ENCODE results near the gene ELAVL1.

The ELAVL1 gene

GRCh38 chr19:7911508-7912143 lies 93.8 kb downstream of the ELAVL1 start:
- no peak for DNase-seq (ENCODE audit: insufficient read length, low spot score)
- no peak for FAIRE-seq
- TF ChIP-seq PAX5 (IDR thresholded peaks at IDR 0.05; ENCODE audit: insufficient read depth, low read length, severe bottlenecking) (no peak), POU2F2 (IDR thresholded peaks at IDR 0.05; ENCODE audit: low read depth, low read length) (no peak), POLR2A (IDR thresholded peaks at IDR 0.05; ENCODE audit: low read depth, low read length) (no peak), SPI1 (IDR thresholded peaks at IDR 0.05; ENCODE audit: low read depth, low read length) (no peak), TAF1 (IDR thresholded peaks at IDR 0.05; ENCODE audit: low read depth, low read length) (no peak), POLR2AphosphoS5 (IDR thresholded peaks at IDR 0.05; ENCODE audit: low read depth, low read length) (no peak)

GRCh38 chr19:7910321-7911161 lies 94.9 kb downstream of the ELAVL1 start:
- DNase-seq (ENCODE audit: insufficient read length, low spot score) (no peak), FAIRE-seq (no peak)
- TF ChIP-seq PAX5 (IDR thresholded peaks at IDR 0.05; ENCODE audit: insufficient read depth, low read length, severe bottlenecking): no peak
- TF ChIP-seq POLR2AphosphoS5 (IDR thresholded peaks at IDR 0.05; ENCODE audit: low read depth, low read length): no peak
- TF ChIP-seq SPI1 (IDR thresholded peaks at IDR 0.05; ENCODE audit: low read depth, low read length): no peak
- TF ChIP-seq TAF1 (IDR thresholded peaks at IDR 0.05; ENCODE audit: low read depth, low read length): no peak
- TF ChIP-seq POLR2A (IDR thresholded peaks at IDR 0.05; ENCODE audit: low read depth, low read length): no peak
- no peak for TF ChIP-seq POU2F2 (IDR thresholded peaks at IDR 0.05; ENCODE audit: low read depth, low read length)

- TF ChIP-seq SPI1 (IDR thresholded peaks at IDR 0.05; ENCODE audit: low read depth, low read length) (no peak), POU2F2 (IDR thresholded peaks at IDR 0.05; ENCODE audit: low read depth, low read length) (no peak), PAX5 (IDR thresholded peaks at IDR 0.05; ENCODE audit: insufficient read depth, low read length, severe bottlenecking) (no peak)
- DNase-seq (ENCODE audit: insufficient read length, low spot score): no peak
- no peak for FAIRE-seq
These were observed 95.9 kb downstream of the ELAVL1 start for GRCh38 chr19:7909471-7910067.

GRCh38 chr19:7908742-7909461 lies 96.5 kb downstream of the ELAVL1 start:
- TF ChIP-seq TAF1 (IDR thresholded peaks at IDR 0.05; ENCODE audit: low read depth, low read length) (no peak), POLR2AphosphoS5 (IDR thresholded peaks at IDR 0.05; ENCODE audit: low read depth, low read length) (no peak), SPI1 (IDR thresholded peaks at IDR 0.05; ENCODE audit: low read depth, low read length) (no peak), PAX5 (IDR thresholded peaks at IDR 0.05; ENCODE audit: insufficient read depth, low read length, severe bottlenecking) (no peak), POLR2A (IDR thresholded peaks at IDR 0.05; ENCODE audit: low read depth, low read length) (no peak), POU2F2 (IDR thresholded peaks at IDR 0.05; ENCODE audit: low read depth, low read length) (no peak)
- FAIRE-seq: no peak
- no peak for DNase-seq (ENCODE audit: insufficient read length, low spot score)

Data from GM12891 (cell line).